ENCODE data around the gene ADCY1.

The ADCY1 gene

DNA sequence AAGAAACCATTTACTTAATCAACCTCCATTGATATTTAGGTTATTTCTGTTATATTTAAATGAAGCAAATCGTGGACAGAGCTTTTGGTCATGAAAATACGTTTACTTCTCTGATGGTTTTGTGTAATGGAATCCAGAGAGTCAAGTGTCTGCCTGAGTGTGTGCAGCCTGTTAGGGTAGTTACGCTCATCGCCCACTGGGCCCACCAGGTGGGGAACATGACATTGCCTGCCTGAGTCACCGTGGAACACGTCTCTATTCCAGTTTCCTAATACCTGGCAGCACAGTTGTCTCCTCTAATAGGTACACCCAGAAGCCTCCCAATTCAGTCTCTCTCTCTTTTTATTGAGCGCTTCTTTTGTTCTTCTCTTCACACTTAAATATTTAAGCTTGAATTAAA, 91.0 kb downstream of the ADCY1 start:
- TF ChIP-seq, protein P1, sequence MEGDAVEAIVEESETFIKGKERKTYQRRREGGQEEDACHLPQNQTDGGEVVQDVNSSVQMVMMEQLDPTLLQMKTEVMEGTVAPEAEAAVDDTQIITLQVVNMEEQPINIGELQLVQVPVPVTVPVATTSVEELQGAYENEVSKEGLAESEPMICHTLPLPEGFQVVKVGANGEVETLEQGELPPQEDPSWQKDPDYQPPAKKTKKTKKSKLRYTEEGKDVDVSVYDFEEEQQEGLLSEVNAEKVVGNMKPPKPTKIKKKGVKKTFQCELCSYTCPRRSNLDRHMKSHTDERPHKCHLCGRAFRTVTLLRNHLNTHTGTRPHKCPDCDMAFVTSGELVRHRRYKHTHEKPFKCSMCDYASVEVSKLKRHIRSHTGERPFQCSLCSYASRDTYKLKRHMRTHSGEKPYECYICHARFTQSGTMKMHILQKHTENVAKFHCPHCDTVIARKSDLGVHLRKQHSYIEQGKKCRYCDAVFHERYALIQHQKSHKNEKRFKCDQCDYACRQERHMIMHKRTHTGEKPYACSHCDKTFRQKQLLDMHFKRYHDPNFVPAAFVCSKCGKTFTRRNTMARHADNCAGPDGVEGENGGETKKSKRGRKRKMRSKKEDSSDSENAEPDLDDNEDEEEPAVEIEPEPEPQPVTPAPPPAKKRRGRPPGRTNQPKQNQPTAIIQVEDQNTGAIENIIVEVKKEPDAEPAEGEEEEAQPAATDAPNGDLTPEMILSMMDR (IDR thresholded peaks at IDR 0.05), result no peak

DNA sequence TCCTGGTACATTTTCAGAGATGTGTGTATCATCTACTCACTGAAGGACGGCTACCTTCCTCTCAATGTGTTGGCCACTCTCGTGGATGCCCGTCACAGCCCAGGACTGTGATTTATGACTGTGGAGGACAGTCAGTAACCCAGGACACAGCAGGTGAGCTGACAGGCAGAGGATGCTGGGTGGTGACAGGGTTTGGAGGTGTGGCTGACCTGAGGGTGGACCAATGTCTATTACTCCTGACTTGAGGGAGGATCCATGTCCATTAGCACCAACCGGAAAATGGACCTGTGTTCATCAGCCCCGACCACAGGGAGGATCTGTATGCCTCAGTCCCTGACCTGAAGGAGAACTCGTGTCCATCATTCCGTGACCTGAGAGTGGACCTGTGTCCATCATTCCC, 96.1 kb downstream of the ADCY1 start:
- TF ChIP-seq, protein P1 (IDR thresholded peaks at IDR 0.05), result no peak

DNA sequence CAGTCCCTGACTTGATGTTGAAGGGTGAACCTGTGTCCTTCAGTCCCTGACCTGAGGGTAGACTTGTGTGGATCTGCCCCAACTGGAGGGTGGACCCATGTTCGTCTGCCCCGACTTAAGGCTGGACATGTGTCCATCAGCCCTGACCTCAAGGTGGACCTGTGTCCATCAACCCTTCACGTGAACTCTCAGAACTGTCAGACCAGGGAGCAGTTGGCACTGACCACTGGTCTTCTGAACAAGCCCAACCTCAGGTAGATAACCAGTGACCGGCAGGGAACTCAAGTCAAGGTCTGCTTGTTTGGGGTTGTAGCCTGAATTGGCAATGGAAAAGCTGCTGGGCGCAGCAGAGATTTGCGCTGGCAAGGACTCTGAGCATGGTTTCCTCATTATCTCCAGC, 96.5 kb downstream of the ADCY1 start:
- TF ChIP-seq, protein P1 (IDR thresholded peaks at IDR 0.05), result no peak

DNA sequence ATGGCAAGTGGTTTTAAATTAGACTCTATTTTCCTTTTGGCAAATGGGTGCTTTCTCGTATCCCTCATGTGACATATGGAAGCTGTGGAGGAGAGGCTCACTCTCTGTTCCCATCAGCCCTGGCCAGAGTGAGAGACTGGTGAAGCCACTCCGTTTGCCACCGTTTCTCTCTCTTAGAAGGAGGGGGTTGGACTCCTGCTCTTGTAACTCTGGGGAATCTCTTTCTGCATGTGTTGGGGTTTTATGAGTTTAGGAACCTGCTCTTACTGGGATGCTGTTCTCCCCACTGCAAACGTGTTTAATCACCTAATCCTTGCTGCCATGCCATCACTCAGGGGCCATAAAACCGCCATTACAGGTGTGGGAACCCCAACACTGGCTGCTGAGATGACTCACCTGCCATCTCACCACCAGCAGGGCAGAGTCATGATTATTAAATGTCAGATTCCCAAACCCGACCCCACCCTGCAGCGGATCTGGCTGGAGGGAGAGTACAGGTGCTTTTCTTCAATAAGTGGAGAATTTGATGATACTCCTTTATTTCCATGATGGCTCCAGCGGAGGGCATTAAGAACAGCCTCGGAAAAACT, 103.2 kb downstream of the ADCY1 start:
- TF ChIP-seq, protein P1 (IDR thresholded peaks at IDR 0.05), result no peak

DNA sequence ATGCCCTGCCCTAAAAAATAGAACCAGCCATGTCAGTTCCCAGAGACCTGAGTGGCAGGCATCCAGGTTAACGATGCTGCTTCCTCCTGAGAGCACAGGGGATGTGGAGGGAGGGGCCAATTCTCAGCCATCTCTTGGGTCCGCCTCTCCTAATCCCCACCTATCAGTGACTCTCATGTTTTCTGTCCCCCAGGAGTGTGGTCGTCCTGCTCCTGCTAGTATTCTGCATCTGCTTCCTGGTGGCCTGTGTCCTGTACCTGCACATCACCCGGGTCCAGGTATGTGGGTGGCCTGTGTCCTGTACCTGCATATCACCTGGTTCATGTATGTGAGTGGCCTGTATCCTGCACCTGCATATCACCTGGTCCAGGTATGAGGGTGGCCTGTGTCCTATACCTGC, 105.3 kb downstream of the ADCY1 start:
- TF ChIP-seq, protein P1 (IDR thresholded peaks at IDR 0.05), result no peak

DNA sequence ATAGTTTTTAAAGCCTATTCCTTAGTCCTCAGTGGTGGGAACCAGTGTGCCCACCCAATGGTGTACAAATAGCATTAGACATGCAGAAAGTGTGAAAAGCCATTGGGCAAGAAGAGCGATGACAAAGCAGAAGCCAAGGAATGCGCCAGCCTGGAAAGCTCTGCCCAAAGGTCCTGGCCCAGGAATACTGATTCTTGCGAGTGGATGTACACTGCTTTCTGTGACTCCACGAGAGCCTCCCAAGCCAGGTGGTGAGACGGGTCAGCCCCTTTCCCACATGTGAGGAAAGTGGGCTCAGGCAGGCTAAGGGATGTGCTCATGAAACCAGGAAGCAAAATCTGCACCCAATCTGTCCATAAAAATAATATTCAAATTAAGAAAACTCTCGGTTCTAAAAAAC, 106.6 kb downstream of the ADCY1 start:
- TF ChIP-seq, protein P1 (IDR thresholded peaks at IDR 0.05), result no peak

DNA sequence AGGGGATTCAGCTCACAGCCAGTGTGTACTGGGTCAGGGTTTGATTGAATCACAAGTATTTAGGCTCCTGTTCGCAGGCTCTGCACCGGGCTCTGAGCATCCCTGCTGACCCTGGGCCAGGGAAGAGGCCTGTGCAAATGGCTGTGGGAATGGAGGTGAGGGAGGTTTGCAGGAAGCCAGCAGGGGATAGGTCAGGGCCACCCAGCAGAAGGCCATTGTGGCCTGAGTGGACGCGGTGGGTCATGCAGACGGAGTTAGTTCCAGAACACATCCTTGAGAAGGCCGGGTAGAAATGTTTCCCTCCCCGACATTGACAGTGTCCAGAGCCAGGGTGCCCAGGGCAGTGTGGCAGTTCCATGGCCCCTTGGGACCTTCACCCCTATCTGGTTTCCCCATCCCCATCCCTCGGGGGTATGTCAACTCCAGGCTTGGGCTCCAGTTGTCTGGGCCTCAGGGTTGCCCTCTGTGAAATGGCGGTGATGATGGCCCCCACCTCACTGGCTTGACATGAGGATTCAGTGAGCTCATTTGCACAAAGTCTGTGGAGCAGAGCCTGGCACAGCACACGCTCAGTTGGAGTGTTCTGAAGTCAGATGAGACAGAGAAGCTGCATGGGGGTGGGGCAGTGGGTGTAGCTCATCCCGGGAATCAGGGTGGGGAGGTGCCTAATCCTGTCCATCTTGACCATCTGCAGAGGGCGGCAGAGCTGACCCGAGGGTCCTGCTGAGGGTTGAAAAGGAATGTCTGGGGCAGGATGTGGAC, 107.6 kb downstream of the ADCY1 start:
- TF ChIP-seq, protein P1 (IDR thresholded peaks at IDR 0.05), result no peak

Data from LNCAP (cell line).